ENCODE results near the gene PASK. TPM values are rescaled to one million over a fixed set of nuclear protein-coding genes. Genes with fewer than 3 reads are reported as not detected.
A peak's percentile ranks its signal among the peaks of the same experiment; 100 is the strongest.

PASK gene
- total RNA-seq, 1 donor from 2014 or later = 20.3 TPM

GRCh38 chr2:241068136-241068941 is 80.9 kb downstream of the PASK start:
- H3K27me3 Mint-ChIP-seq (ENCODE audit: insufficient read depth, low read depth) = peaks cover 7% of the 10 kb centered on the region
- Histone ChIP-seq H3F3A (ENCODE audit: low read depth) (no peaks in the 10 kb centered on the region), H3K27me3 (no peaks in the 10 kb centered on the region), H3K4me2 (no peak overlapping the region), H4K20me1 (ENCODE audit: low read depth) (peaks cover 15% of the 10 kb centered on the region), H3K27ac (no peak overlapping the region), H3K9me3 (ENCODE audit: low read depth) (no peaks in the 10 kb centered on the region), H3K79me2 (ENCODE audit: low read depth) (no peaks in the 10 kb centered on the region), H2AFZ (replicated peaks) (no peak overlapping the region), H3K4me3 (no peak overlapping the region), H3K36me3 (no peaks in the 10 kb centered on the region), H3K4me1 (no peaks in the 10 kb centered on the region), H3K9ac (no peak overlapping the region)
- H3K4me3 Mint-ChIP-seq = no peak overlapping the region
- H3K36me3 Mint-ChIP-seq = no peaks in the 10 kb centered on the region
- no peak overlapping the region for H3K27ac Mint-ChIP-seq
- H3K9me3 Mint-ChIP-seq = no peaks in the 10 kb centered on the region
- DNase-seq (ENCODE audit: low spot score) = no peak
- no peak for TF ChIP-seq EZH2 (IDR thresholded peaks at IDR 0.05)
- TF ChIP-seq CTCF (IDR thresholded peaks at IDR 0.05) = no peak
- no peak for TF ChIP-seq EZH2phosphoT487 (IDR thresholded peaks at IDR 0.05)
- peaks cover 5% of the 10 kb centered on the region for H3K4me1 Mint-ChIP-seq

- TF ChIP-seq EZH2phosphoT487 (IDR thresholded peaks at IDR 0.05) (no peak), EZH2 (IDR thresholded peaks at IDR 0.05) (no peak), CTCF (IDR thresholded peaks at IDR 0.05) (no peak)
- no peak for DNase-seq (ENCODE audit: low spot score)
- Histone ChIP-seq H3K4me3 (no peak overlapping the region), H2AFZ (replicated peaks) (no peak overlapping the region), H3K4me2 (no peak overlapping the region), H4K20me1 (ENCODE audit: low read depth) (peaks cover 15% of the 10 kb centered on the region), H3K27ac (no peak overlapping the region), H3K9ac (no peak overlapping the region), H3K36me3 (no peaks in the 10 kb centered on the region), H3K27me3 (no peaks in the 10 kb centered on the region), H3K4me1 (no peaks in the 10 kb centered on the region), H3K9me3 (ENCODE audit: low read depth) (no peaks in the 10 kb centered on the region), H3K79me2 (ENCODE audit: low read depth) (no peaks in the 10 kb centered on the region), H3F3A (ENCODE audit: low read depth) (no peaks in the 10 kb centered on the region)
- H3K4me3 Mint-ChIP-seq = no peak overlapping the region
- no peaks in the 10 kb centered on the region for H3K36me3 Mint-ChIP-seq
- peaks cover 3% of the 10 kb centered on the region for H3K4me1 Mint-ChIP-seq
- no peak overlapping the region for H3K27ac Mint-ChIP-seq
- H3K9me3 Mint-ChIP-seq = no peaks in the 10 kb centered on the region
- peaks cover 7% of the 10 kb centered on the region for H3K27me3 Mint-ChIP-seq (ENCODE audit: insufficient read depth, low read depth)
Observed at GRCh38 chr2:241067501-241068135, 81.7 kb downstream of the PASK start.

GRCh38 chr2:241066893-241067341 is 82.4 kb downstream of the PASK start:
- Histone ChIP-seq H3K4me3 (no peak overlapping the region), H3K9me3 (ENCODE audit: low read depth) (no peaks in the 10 kb centered on the region), H3K9ac (no peak overlapping the region), H3K4me1 (no peaks in the 10 kb centered on the region), H3K27ac (no peak overlapping the region), H3K79me2 (ENCODE audit: low read depth) (no peaks in the 10 kb centered on the region), H3K36me3 (no peaks in the 10 kb centered on the region), H2AFZ (replicated peaks) (no peak overlapping the region), H4K20me1 (ENCODE audit: low read depth) (peaks cover 15% of the 10 kb centered on the region), H3K27me3 (no peaks in the 10 kb centered on the region), H3K4me2 (no peak overlapping the region), H3F3A (ENCODE audit: low read depth) (no peaks in the 10 kb centered on the region)
- H3K4me3 Mint-ChIP-seq = no peak overlapping the region
- DNase-seq (ENCODE audit: low spot score) = peak; percentile 82
- H3K4me1 Mint-ChIP-seq = no peaks in the 10 kb centered on the region
- no peaks in the 10 kb centered on the region for H3K9me3 Mint-ChIP-seq
- H3K36me3 Mint-ChIP-seq = no peaks in the 10 kb centered on the region
- no peak overlapping the region for H3K27ac Mint-ChIP-seq
- TF ChIP-seq CTCF (IDR thresholded peaks at IDR 0.05) = peak; percentile 32
- TF ChIP-seq EZH2 (IDR thresholded peaks at IDR 0.05) = no peak
- H3K27me3 Mint-ChIP-seq (ENCODE audit: insufficient read depth, low read depth) = peaks cover 4% of the 10 kb centered on the region

Measured in neural progenitor cell (in vitro differentiated cells).